ENCODE data around the gene NLGN1.

Gene NLGN1

GRCh38 chr3:173857154-173857553 is 459.6 kb downstream of the NLGN1 start:
- TF ChIP-seq GATA2 (IDR thresholded peaks at IDR 0.05; ENCODE audit: low read depth, low read length) = no peak
- no peak for TF ChIP-seq GATA3 (IDR thresholded peaks at IDR 0.05; ENCODE audit: low read depth, low read length)

- no peak for TF ChIP-seq GATA2 (IDR thresholded peaks at IDR 0.05; ENCODE audit: low read depth, low read length)
- TF ChIP-seq GATA3 (IDR thresholded peaks at IDR 0.05; ENCODE audit: low read depth, low read length) = no peak
These were observed 465.2 kb downstream of the NLGN1 start for GRCh38 chr3:173862701-173863100.

GRCh38 chr3:173863551-173863950 is 466.0 kb downstream of the NLGN1 start:
- TF ChIP-seq GATA2 (IDR thresholded peaks at IDR 0.05; ENCODE audit: low read depth, low read length) (no peak), GATA3 (IDR thresholded peaks at IDR 0.05; ENCODE audit: low read depth, low read length) (no peak)

- TF ChIP-seq GATA2 (IDR thresholded peaks at IDR 0.05; ENCODE audit: low read depth, low read length) = no peak
These were observed 468.5 kb downstream of the NLGN1 start for GRCh38 chr3:173865900-173866498.

GRCh38 chr3:173869766-173870165 is 472.2 kb downstream of the NLGN1 start:
- TF ChIP-seq GATA2 (IDR thresholded peaks at IDR 0.05; ENCODE audit: low read depth, low read length) (no peak), GATA3 (IDR thresholded peaks at IDR 0.05; ENCODE audit: low read depth, low read length) (no peak)

GRCh38 chr3:173870976-173871375 is 473.4 kb downstream of the NLGN1 start:
- TF ChIP-seq GATA2 (IDR thresholded peaks at IDR 0.05; ENCODE audit: low read depth, low read length) (no peak), GATA3 (IDR thresholded peaks at IDR 0.05; ENCODE audit: low read depth, low read length) (no peak)

GRCh38 chr3:173875790-173876189 is 478.2 kb downstream of the NLGN1 start:
- TF ChIP-seq GATA2 (IDR thresholded peaks at IDR 0.05; ENCODE audit: low read depth, low read length) (no peak), GATA3 (IDR thresholded peaks at IDR 0.05; ENCODE audit: low read depth, low read length) (no peak)

GRCh38 chr3:173876476-173876875 is 478.9 kb downstream of the NLGN1 start:
- TF ChIP-seq GATA3 (IDR thresholded peaks at IDR 0.05; ENCODE audit: low read depth, low read length) (no peak), GATA2 (IDR thresholded peaks at IDR 0.05; ENCODE audit: low read depth, low read length) (no peak)

- TF ChIP-seq GATA3 (IDR thresholded peaks at IDR 0.05; ENCODE audit: low read depth, low read length) (no peak), GATA2 (IDR thresholded peaks at IDR 0.05; ENCODE audit: low read depth, low read length) (no peak)
These were observed 490.3 kb downstream of the NLGN1 start for GRCh38 chr3:173887888-173888287.

GRCh38 chr3:173889596-173889995 is 492.1 kb downstream of the NLGN1 start:
- TF ChIP-seq GATA2 (IDR thresholded peaks at IDR 0.05; ENCODE audit: low read depth, low read length) (no peak), GATA3 (IDR thresholded peaks at IDR 0.05; ENCODE audit: low read depth, low read length) (no peak)

- no peak for TF ChIP-seq GATA2 (IDR thresholded peaks at IDR 0.05; ENCODE audit: low read depth, low read length)
- TF ChIP-seq GATA3 (IDR thresholded peaks at IDR 0.05; ENCODE audit: low read depth, low read length) = no peak
These were observed 492.5 kb downstream of the NLGN1 start for GRCh38 chr3:173890091-173890490.

- TF ChIP-seq GATA2 (IDR thresholded peaks at IDR 0.05; ENCODE audit: low read depth, low read length) = no peak
- no peak for TF ChIP-seq GATA3 (IDR thresholded peaks at IDR 0.05; ENCODE audit: low read depth, low read length)
These were observed 493.9 kb downstream of the NLGN1 start for GRCh38 chr3:173891272-173892100.

- TF ChIP-seq GATA3 (IDR thresholded peaks at IDR 0.05; ENCODE audit: low read depth, low read length) = no peak
- TF ChIP-seq GATA2 (IDR thresholded peaks at IDR 0.05; ENCODE audit: low read depth, low read length) = no peak
These were observed 495.0 kb downstream of the NLGN1 start for GRCh38 chr3:173892547-173892946.

GRCh38 chr3:173893066-173893465 is 495.5 kb downstream of the NLGN1 start:
- TF ChIP-seq GATA2 (IDR thresholded peaks at IDR 0.05; ENCODE audit: low read depth, low read length) = no peak
- TF ChIP-seq GATA3 (IDR thresholded peaks at IDR 0.05; ENCODE audit: low read depth, low read length) = no peak

GRCh38 chr3:173893835-173894234 is 496.3 kb downstream of the NLGN1 start:
- TF ChIP-seq GATA3 (IDR thresholded peaks at IDR 0.05; ENCODE audit: low read depth, low read length) (no peak), GATA2 (IDR thresholded peaks at IDR 0.05; ENCODE audit: low read depth, low read length) (no peak)

Data from SH-SY5Y (cell line).